ENCODE measurements around the gene GALNT17. TPM values are rescaled to one million over a fixed set of nuclear protein-coding genes. Genes with fewer than 3 reads are reported as not detected.

Gene GALNT17
- total and polyA plus RNA-seq, 5 donors from 2014 or later = not detected

DNA sequence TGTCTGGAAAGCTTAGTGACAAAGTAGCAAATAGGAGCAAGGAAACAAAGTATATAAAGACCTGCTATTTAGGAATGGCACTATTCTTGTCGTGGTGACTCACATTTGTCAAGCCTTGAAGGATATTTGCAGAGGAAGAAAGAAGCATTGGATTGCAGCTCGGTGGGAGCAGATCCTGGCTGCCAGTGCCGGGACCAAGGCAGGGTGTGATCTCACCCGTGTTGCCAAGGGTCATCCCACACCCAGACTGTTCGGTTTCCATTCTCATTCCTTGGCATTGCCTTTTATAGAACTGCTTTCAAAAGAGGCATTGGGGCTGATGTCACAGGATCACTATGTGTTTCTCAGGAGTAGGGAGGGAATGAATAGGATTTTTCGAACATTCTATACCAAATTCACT, 176.2 kb downstream of the GALNT17 start:
- Mint-ChIP-seq H3K4me3 (no peak overlapping the region), H3K27ac (no peak overlapping the region), H3K9me3 (peaks cover 3 to 20% (median 7%) of the 10 kb centered on the region in 7 donors), H3K4me1 (no peaks in the 10 kb centered on the region), H3K27me3 (no peaks in the 10 kb centered on the region), H3K36me3 (no peaks in the 10 kb centered on the region)
- ATAC-seq (ENCODE audit: low read depth in 2 of 2) (no peak), DNase-seq (no peak)
- Histone ChIP-seq H3K4me1 (ENCODE audit: control insufficient read depth, insufficient read depth, low read length, poor library complexity, severe bottlenecking) (no peaks in the 10 kb centered on the region), H3K27ac (ENCODE audit: insufficient read depth, low read length, poor library complexity, severe bottlenecking) (no peak overlapping the region), H3K27me3 (ENCODE audit: control insufficient read depth, insufficient read depth, low read length) (no peaks in the 10 kb centered on the region), H3K9me3 (ENCODE audit: control insufficient read depth in 2 of 2, low read length in 2 of 2) (peaks cover 4 to 8% of the 10 kb centered on the region in 2 experiments), H3K36me3 (ENCODE audit: control insufficient read depth, insufficient read depth, low read length) (no peaks in the 10 kb centered on the region), H3K4me3 (ENCODE audit: low read depth, low read length) (no peak overlapping the region)

- Mint-ChIP-seq H3K4me1 (no peaks in the 10 kb centered on the region), H3K4me3 (no peak overlapping the region), H3K27ac (no peak overlapping the region), H3K9me3 (peaks cover 3 to 25% (median 9%) of the 10 kb centered on the region in 7 donors), H3K27me3 (no peaks in the 10 kb centered on the region), H3K36me3 (no peaks in the 10 kb centered on the region)
- DNase-seq (no peak), ATAC-seq (ENCODE audit: low read depth in 2 of 2) (no peak)
- Histone ChIP-seq H3K9me3 (ENCODE audit: control insufficient read depth in 2 of 2, low read length in 2 of 2) (peaks cover 4 to 13% of the 10 kb centered on the region in 2 experiments), H3K36me3 (ENCODE audit: control insufficient read depth, insufficient read depth, low read length) (no peaks in the 10 kb centered on the region), H3K4me1 (ENCODE audit: control insufficient read depth, insufficient read depth, low read length, poor library complexity, severe bottlenecking) (no peaks in the 10 kb centered on the region), H3K27me3 (ENCODE audit: control insufficient read depth, insufficient read depth, low read length) (no peaks in the 10 kb centered on the region), H3K27ac (ENCODE audit: insufficient read depth, low read length, poor library complexity, severe bottlenecking) (no peak overlapping the region), H3K4me3 (ENCODE audit: low read depth, low read length) (no peak overlapping the region)
Measured at GRCh38 chr7:71311576-71311975, 179.6 kb downstream of the GALNT17 start.

DNA sequence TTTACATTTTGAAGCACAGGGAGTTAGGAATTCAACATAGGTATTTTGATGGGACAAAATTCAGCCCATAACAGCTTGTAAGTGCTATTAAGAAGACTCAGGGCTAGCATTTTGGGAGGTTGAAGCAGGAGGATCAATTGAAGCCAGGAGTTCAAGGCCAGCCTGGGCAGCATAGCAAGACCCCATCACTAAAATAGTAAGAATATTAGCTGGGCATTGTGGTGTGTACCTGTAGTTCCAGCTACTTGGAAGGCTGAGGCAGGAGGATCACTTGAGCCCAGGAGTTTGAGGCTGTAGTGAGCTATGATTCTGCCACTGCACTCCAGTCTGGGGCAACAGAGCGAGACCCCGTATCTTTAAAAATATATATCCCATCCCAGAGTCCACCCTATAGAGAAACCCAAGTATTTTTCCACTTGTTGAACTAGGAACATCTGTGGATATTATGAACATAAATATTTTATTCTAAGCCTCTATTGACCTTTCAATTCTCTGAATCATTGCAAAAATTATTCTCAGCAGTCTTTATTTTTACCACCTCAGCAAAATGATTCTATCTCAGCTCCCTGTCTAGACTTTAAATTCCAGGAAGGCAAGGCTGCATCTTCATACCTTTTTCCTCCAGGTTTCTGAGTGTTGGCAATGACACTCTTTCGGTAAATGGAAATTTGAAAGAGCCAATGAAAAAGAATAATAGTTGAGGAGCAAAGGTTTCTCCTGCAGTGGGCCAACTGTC, 181.0 kb downstream of the GALNT17 start:
- DNase-seq = no peak
- no peaks in the 10 kb centered on the region for H3K4me1 ChIP-seq (ENCODE audit: control insufficient read depth, insufficient read depth, low read length, poor library complexity, severe bottlenecking)
- no peak for ATAC-seq (ENCODE audit: low read depth in 2 of 2)
- H3K27ac Mint-ChIP-seq = no peak overlapping the region
- H3K4me3 ChIP-seq (ENCODE audit: low read depth, low read length) = no peak overlapping the region
- no peaks in the 10 kb centered on the region for H3K4me1 Mint-ChIP-seq
- no peak overlapping the region for H3K27ac ChIP-seq (ENCODE audit: insufficient read depth, low read length, poor library complexity, severe bottlenecking)
- no peaks in the 10 kb centered on the region for H3K36me3 ChIP-seq (ENCODE audit: control insufficient read depth, insufficient read depth, low read length)
- no peaks in the 10 kb centered on the region for H3K27me3 Mint-ChIP-seq
- peaks cover 4 to 9% of the 10 kb centered on the region in 2 experiments for H3K9me3 ChIP-seq (ENCODE audit: control insufficient read depth in 2 of 2, low read length in 2 of 2)
- no peaks in the 10 kb centered on the region for H3K36me3 Mint-ChIP-seq
- H3K27me3 ChIP-seq (ENCODE audit: control insufficient read depth, insufficient read depth, low read length) = no peaks in the 10 kb centered on the region
- H3K4me3 Mint-ChIP-seq = no peak overlapping the region
- H3K9me3 Mint-ChIP-seq = peaks cover 4 to 28% (median 8%) of the 10 kb centered on the region in 7 donors

GRCh38 chr7:71313553-71313952, 181.6 kb downstream of the GALNT17 start:
- Mint-ChIP-seq H3K27ac (no peak overlapping the region), H3K36me3 (no peaks in the 10 kb centered on the region), H3K4me1 (no peaks in the 10 kb centered on the region), H3K27me3 (no peaks in the 10 kb centered on the region), H3K9me3 (peaks cover 4 to 26% (median 8%) of the 10 kb centered on the region in 7 donors), H3K4me3 (no peak overlapping the region)
- H3K27ac ChIP-seq (ENCODE audit: insufficient read depth, low read length, poor library complexity, severe bottlenecking) = no peak overlapping the region
- H3K27me3 ChIP-seq (ENCODE audit: control insufficient read depth, insufficient read depth, low read length) = no peaks in the 10 kb centered on the region
- ATAC-seq (ENCODE audit: low read depth in 2 of 2) (no peak), DNase-seq (no peak)
- no peaks in the 10 kb centered on the region for H3K36me3 ChIP-seq (ENCODE audit: control insufficient read depth, insufficient read depth, low read length)
- H3K9me3 ChIP-seq (ENCODE audit: control insufficient read depth in 2 of 2, low read length in 2 of 2) = peaks cover 4 to 9% of the 10 kb centered on the region in 2 experiments
- no peaks in the 10 kb centered on the region for H3K4me1 ChIP-seq (ENCODE audit: control insufficient read depth, insufficient read depth, low read length, poor library complexity, severe bottlenecking)
- no peak overlapping the region for H3K4me3 ChIP-seq (ENCODE audit: low read depth, low read length)

DNA sequence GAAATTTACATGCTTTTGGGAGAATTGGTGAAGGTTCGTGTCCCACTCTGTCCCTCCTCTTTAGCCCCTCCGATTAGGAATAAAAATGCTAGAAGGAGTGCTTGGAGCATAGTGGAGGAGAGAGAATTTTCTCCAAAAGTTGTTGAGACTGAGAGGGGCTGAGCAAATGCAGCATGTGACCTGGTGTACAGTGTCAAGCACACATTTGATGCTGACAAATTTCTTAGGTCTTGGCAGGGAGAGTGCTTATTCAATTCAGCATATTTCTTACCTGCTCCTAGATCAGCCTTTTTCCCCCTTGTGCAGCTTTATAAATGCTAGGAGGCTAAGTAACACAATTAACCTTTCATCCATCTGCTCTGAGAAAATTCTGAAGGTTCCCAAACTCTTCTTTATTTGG, 189.0 kb downstream of the GALNT17 start:
- no peak overlapping the region for H3K4me3 ChIP-seq (ENCODE audit: low read depth, low read length)
- no peaks in the 10 kb centered on the region for H3K27me3 ChIP-seq (ENCODE audit: control insufficient read depth, insufficient read depth, low read length)
- no peaks in the 10 kb centered on the region for H3K36me3 Mint-ChIP-seq
- no peak overlapping the region for H3K27ac ChIP-seq (ENCODE audit: insufficient read depth, low read length, poor library complexity, severe bottlenecking)
- H3K27ac Mint-ChIP-seq = no peak overlapping the region
- no peaks in the 10 kb centered on the region for H3K4me1 ChIP-seq (ENCODE audit: control insufficient read depth, insufficient read depth, low read length, poor library complexity, severe bottlenecking)
- peaks cover 2 to 26% (median 9%) of the 10 kb centered on the region in 7 donors for H3K9me3 Mint-ChIP-seq
- H3K36me3 ChIP-seq (ENCODE audit: control insufficient read depth, insufficient read depth, low read length) = no peaks in the 10 kb centered on the region
- DNase-seq = no peak
- no peak for ATAC-seq (ENCODE audit: low read depth in 2 of 2)
- no peaks in the 10 kb centered on the region for H3K4me1 Mint-ChIP-seq
- no peak overlapping the region for H3K4me3 Mint-ChIP-seq
- H3K9me3 ChIP-seq (ENCODE audit: control insufficient read depth in 2 of 2, low read length in 2 of 2) = peaks cover 0 to 9% of the 10 kb centered on the region in 2 experiments
- no peaks in the 10 kb centered on the region for H3K27me3 Mint-ChIP-seq

- no peak overlapping the region for H3K4me3 Mint-ChIP-seq
- no peaks in the 10 kb centered on the region for H3K4me1 Mint-ChIP-seq
- no peak for DNase-seq
Measured at GRCh38 chr7:71322201-71322600, 190.3 kb downstream of the GALNT17 start.

DNA sequence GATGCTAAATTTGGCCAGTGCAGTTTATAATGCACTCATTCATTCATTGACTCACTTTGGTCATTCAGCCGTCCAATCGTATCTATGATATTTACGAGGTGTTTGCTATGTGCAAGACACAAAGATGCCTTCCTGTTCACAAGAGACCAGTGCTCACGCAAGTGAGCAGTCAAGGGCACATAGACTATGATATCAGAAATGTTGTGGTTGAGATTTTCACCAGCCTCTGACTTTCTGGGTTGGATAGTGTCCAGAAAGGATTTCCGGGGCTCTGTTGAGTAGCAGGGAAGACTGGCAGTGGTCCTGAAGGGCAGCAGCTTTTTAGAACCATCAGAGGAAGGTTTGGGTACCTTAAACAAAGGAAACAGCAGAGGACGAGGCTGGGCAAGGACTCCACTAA, 191.8 kb downstream of the GALNT17 start:
- H3K4me1 Mint-ChIP-seq = no peaks in the 10 kb centered on the region
- no peaks in the 10 kb centered on the region for H3K27me3 ChIP-seq (ENCODE audit: control insufficient read depth, insufficient read depth, low read length)
- peaks cover 2 to 26% (median 7%) of the 10 kb centered on the region in 7 donors for H3K9me3 Mint-ChIP-seq
- peaks cover 0 to 9% of the 10 kb centered on the region in 2 experiments for H3K9me3 ChIP-seq (ENCODE audit: control insufficient read depth in 2 of 2, low read length in 2 of 2)
- no peak overlapping the region for H3K27ac Mint-ChIP-seq
- no peaks in the 10 kb centered on the region for H3K36me3 Mint-ChIP-seq
- H3K4me3 ChIP-seq (ENCODE audit: low read depth, low read length) = no peak overlapping the region
- H3K36me3 ChIP-seq (ENCODE audit: control insufficient read depth, insufficient read depth, low read length) = no peaks in the 10 kb centered on the region
- no peaks in the 10 kb centered on the region for H3K27me3 Mint-ChIP-seq
- H3K4me1 ChIP-seq (ENCODE audit: control insufficient read depth, insufficient read depth, low read length, poor library complexity, severe bottlenecking) = no peaks in the 10 kb centered on the region
- DNase-seq (no peak), ATAC-seq (ENCODE audit: low read depth in 2 of 2) (no peak)
- H3K27ac ChIP-seq (ENCODE audit: insufficient read depth, low read length, poor library complexity, severe bottlenecking) = no peak overlapping the region
- H3K4me3 Mint-ChIP-seq = no peak overlapping the region

More at GRCh38 chr7:71322201-71322600, 190.3 kb downstream of the GALNT17 start:
- H3K36me3 ChIP-seq (ENCODE audit: control insufficient read depth, insufficient read depth, low read length) = no peaks in the 10 kb centered on the region
- Mint-ChIP-seq H3K36me3 (no peaks in the 10 kb centered on the region), H3K9me3 (peaks cover 2 to 26% (median 9%) of the 10 kb centered on the region in 7 donors), H3K27me3 (no peaks in the 10 kb centered on the region), H3K27ac (no peak overlapping the region)
- peaks cover 0 to 9% of the 10 kb centered on the region in 2 experiments for H3K9me3 ChIP-seq (ENCODE audit: control insufficient read depth in 2 of 2, low read length in 2 of 2)
- no peak for ATAC-seq (ENCODE audit: low read depth in 2 of 2)
- no peak overlapping the region for H3K27ac ChIP-seq (ENCODE audit: insufficient read depth, low read length, poor library complexity, severe bottlenecking)
- H3K27me3 ChIP-seq (ENCODE audit: control insufficient read depth, insufficient read depth, low read length) = no peaks in the 10 kb centered on the region
- H3K4me3 ChIP-seq (ENCODE audit: low read depth, low read length) = no peak overlapping the region
- H3K4me1 ChIP-seq (ENCODE audit: control insufficient read depth, insufficient read depth, low read length, poor library complexity, severe bottlenecking) = no peaks in the 10 kb centered on the region

- Mint-ChIP-seq H3K4me1 (no peaks in the 10 kb centered on the region), H3K4me3 (no peak overlapping the region), H3K27me3 (no peaks in the 10 kb centered on the region), H3K27ac (peak overlapping the region in 1 of 3 donors; percentile 23), H3K9me3 (peaks cover 0 to 26% (median 5%) of the 10 kb centered on the region in 7 donors), H3K36me3 (no peaks in the 10 kb centered on the region)
- no peak for ATAC-seq (ENCODE audit: low read depth in 2 of 2)
- no peaks in the 10 kb centered on the region for H3K4me1 ChIP-seq (ENCODE audit: control insufficient read depth, insufficient read depth, low read length, poor library complexity, severe bottlenecking)
- no peak overlapping the region for H3K27ac ChIP-seq (ENCODE audit: insufficient read depth, low read length, poor library complexity, severe bottlenecking)
- no peaks in the 10 kb centered on the region for H3K27me3 ChIP-seq (ENCODE audit: control insufficient read depth, insufficient read depth, low read length)
- peaks cover 0 to 9% of the 10 kb centered on the region in 2 experiments for H3K9me3 ChIP-seq (ENCODE audit: control insufficient read depth in 2 of 2, low read length in 2 of 2)
- H3K4me3 ChIP-seq (ENCODE audit: low read depth, low read length) = no peak overlapping the region
- no peaks in the 10 kb centered on the region for H3K36me3 ChIP-seq (ENCODE audit: control insufficient read depth, insufficient read depth, low read length)
- no peak for DNase-seq
Measured at GRCh38 chr7:71325151-71325550, 193.2 kb downstream of the GALNT17 start.
